OCI-LY3 (cell line): ENCODE results near the gene ZNF765.
"Not testable (repeated sequence)": the region's sequence is repeated elsewhere in the genome, so short reads cannot be mapped to it uniquely, and the experiment has no call there.

ENCODE experiments used
- H2AFZ ChIP-seq: fragments of 200-600, 300-600 bp; shearing (Covaris generic); 2 replicates; pipeline ENCODE4 v1.6.0; 2014; ENCODE audit warnings: antibody characterized with exemption, low read depth, low read length
- H3K27ac ChIP-seq: fragments of 200-600, 300-600 bp; sonication (generic); 2 replicates; pipeline ENCODE4 v1.5.1; 2014; ENCODE audit warnings: mild to moderate bottlenecking, low read length, moderate library complexity, mixed read lengths
- H3K27me3 ChIP-seq: fragments of 200-600, 300-600 bp; sonication (generic); 2 replicates; pipeline ENCODE4 v1.6.1; 2014; ENCODE audit warnings: low read depth, low read length, mixed read lengths
- H3K36me3 ChIP-seq: fragments of 200-600, 300-600 bp; sonication (generic); replicated peaks from 2 replicates; pipeline ENCODE3; 2014; ENCODE audit warnings: low read depth, low read length, mixed read lengths
- H3K4me1 ChIP-seq: fragments of 300-600, 200-600 bp; sonication (generic); 2 replicates; pipeline ENCODE4 v1.6.1; 2014; ENCODE audit warnings: low read length, mixed read lengths
- H3K4me2 ChIP-seq: fragments of 200-600, 300-600 bp; sonication (generic); 2 replicates; pipeline ENCODE4 v1.6.1; 2014; ENCODE audit warnings: low read length, mixed read lengths
- H3K4me3 ChIP-seq: fragments of 300-600, 200-600 bp; sonication (generic); 2 replicates; pipeline ENCODE4 v1.5.1; 2014; ENCODE audit warnings: antibody characterized with exemption, mild to moderate bottlenecking, low read length, moderate library complexity
- H3K79me2 ChIP-seq: fragments of 300-600, 200-600 bp; shearing (Covaris generic); 2 replicates; pipeline ENCODE4 v1.6.1; 2014; ENCODE audit warnings: mild to moderate bottlenecking, low read length, mixed read lengths
- H3K9ac ChIP-seq: fragments of 300-600, 200-600 bp; shearing (Covaris generic); 2 replicates; pipeline ENCODE4 v1.6.0; 2014; ENCODE audit warnings: mild to moderate bottlenecking, low read length, moderate library complexity
- H3K9me3 ChIP-seq: fragments of 200-600, 300-600 bp; shearing (Covaris generic); 2 replicates; pipeline ENCODE4 v1.6.1; 2014; ENCODE audit warnings: low read length, mixed read lengths; ENCODE audit not compliant: insufficient read depth
- H4K20me1 ChIP-seq: fragments of 200-600, 300-600 bp; sonication (generic); 2 replicates; pipeline ENCODE4 v1.6.1; 2016; ENCODE audit warnings: low read length, mixed read lengths; ENCODE audit not compliant: insufficient read depth
- CTCF ChIP-seq: fragments of 200-600, 300-600 bp; sonication (generic); IDR thresholded peaks from 2 replicates; pipeline ENCODE4 v1.5.1; 2014; ENCODE audit warnings: antibody characterized with exemption, low read length, low read depth
- EZH2phosphoT487 ChIP-seq: fragments of 200-600 bp; shearing (Covaris generic); IDR thresholded peaks from 2 replicates; pipeline ENCODE4 v1.6.1; 2018; ENCODE audit warnings: antibody characterized with exemption, mixed run types, low read depth

The ZNF765 gene

DNA sequence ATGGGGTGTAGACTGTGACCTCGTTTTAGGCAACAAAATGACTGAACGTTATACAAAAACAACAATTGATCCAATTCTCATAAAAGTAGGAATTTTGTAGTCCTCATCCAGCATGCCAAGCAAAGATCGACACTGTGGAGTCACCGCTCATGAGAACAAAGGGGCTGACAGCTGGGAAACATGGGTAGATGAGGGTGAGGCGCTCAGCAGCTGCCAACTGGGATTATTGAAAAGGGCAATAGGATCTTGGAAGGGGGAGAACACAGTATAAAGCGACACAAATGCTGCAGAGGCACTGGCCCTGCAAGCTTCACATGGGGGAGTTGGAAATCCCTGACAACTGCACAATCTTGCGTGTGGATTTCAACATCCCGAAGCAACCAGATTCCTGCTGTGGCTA lies 5.4 kb upstream of the ZNF765 start:
- Histone ChIP-seq H3K4me1 (no peaks in the 10 kb centered on the region), H3K79me2 (no peaks in the 10 kb centered on the region), H3K27me3 (no peaks in the 10 kb centered on the region), H3K9ac (no peak overlapping the region), H4K20me1 (no peaks in the 10 kb centered on the region), H3K27ac (no peak overlapping the region), H3K4me3 (no peak overlapping the region), H3K9me3 (0 out of 2 replicates have a peak, but pooled peaks cover 16% of the 10 kb centered on the region), H3K4me2 (no peak overlapping the region), H2AFZ (no peak overlapping the region), H3K36me3 (no peaks in the 10 kb centered on the region)
- no peak for TF ChIP-seq CTCF
- no peak for TF ChIP-seq EZH2phosphoT487

DNA sequence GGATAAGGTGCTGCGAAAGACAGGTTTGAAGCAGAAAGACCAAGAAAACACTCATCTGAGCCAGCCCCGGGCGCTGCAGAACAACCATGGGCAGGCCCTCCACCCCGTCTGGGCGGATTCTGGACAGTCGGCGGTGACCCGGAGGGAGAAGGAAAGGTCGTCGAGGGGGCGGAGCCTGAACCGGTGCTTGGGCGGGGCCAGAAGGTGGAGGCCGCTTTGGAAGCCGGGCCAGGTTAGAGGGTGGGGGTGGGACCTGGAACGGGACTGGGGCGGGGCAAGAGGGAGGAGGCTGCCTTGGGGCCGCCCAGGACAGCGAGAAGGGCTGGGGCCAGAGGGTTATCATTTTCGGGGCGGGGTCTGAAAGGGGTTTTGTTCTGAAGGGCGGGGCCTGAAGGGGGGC lies 5.0 kb upstream of the ZNF765 start:
- Histone ChIP-seq H3K36me3 (no peaks in the 10 kb centered on the region), H3K4me2 (no peak overlapping the region), H3K79me2 (no peaks in the 10 kb centered on the region; the same call in 1 of the 2 replicates), H3K9ac (no peak overlapping the region), H3K4me3 (no peak overlapping the region), H2AFZ (no peak overlapping the region), H3K27me3 (no peaks in the 10 kb centered on the region), H3K27ac (no peak overlapping the region), H3K4me1 (no peaks in the 10 kb centered on the region), H3K9me3 (0 out of 2 replicates have a peak, but pooled peaks cover 13% of the 10 kb centered on the region), H4K20me1 (no peaks in the 10 kb centered on the region)
- no peak for TF ChIP-seq CTCF
- no peak for TF ChIP-seq EZH2phosphoT487

DNA sequence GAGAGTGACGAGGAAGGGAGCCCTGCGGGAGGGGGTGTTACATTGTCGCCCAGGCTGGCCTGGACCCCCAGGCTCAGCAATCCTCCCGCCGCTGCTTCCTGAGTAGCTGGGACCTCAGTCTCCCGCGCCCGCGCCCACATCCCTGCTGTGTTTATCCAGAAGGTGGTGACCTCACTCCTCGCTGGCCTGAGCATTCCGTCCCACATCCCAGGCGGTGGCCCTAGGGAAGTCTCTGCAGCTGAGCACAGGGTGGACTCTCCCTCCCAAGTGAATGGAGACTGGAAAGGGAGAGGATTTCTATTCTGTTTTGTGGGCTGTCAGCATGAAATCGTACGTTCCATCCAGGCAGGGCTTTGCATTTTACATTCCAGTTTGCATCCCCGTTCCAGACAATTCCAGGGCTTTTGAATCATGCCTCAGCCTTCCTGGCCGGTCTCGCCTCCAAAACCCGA lies 401 bp upstream of the ZNF765 start:
- Histone ChIP-seq H3K27me3 (no peaks in the 10 kb centered on the region), H3K9ac (peak overlapping the region; percentile 13; the same call in 1 of the 2 replicates), H4K20me1 (no peaks in the 10 kb centered on the region), H3K79me2 (peaks cover 18% of the 10 kb centered on the region), H3K4me3 (peak overlapping the region; percentile 86), H3K4me1 (no peaks in the 10 kb centered on the region), H3K27ac (no peak overlapping the region), H2AFZ (peak overlapping the region; percentile 83), H3K9me3 (0 out of 2 replicates have a peak, but pooled peaks cover 8% of the 10 kb centered on the region), H3K4me2 (peak overlapping the region; percentile 45), H3K36me3 (peaks cover 14% of the 10 kb centered on the region)
- TF ChIP-seq CTCF (no peak), EZH2phosphoT487 (no peak)

DNA sequence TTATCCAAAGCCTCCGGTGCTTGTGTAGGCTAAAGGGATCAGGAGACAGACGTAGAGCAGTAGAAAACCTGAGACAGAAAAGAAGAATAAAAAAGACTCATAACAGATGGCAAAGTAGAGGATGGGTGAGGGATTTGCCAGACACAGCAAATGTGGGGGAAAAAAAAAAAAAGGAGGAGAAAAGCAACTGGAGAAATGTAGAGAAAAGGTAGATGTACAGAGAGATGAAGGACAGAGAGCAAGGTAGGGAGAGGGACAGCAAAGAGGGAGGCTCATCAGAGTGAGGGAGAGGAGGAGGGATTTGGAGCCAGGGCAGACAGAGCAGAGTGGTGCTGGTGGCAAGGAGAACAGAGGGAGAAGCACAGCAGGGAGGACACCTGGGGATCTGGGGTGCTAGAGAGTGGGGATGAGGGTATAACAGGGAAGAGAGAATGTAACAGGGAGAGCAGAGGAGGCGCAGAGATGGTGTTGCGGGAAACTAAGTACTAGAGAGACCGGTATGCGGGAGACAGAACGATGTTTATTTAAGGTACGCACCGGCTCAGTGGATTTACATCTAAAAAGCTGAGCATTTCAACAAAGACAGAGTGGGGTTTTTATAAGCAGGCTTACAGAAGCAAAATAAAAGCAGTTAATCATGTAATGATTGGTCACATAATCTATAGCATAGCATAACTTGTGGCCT lies 1.0 kb downstream of the ZNF765 start:
- not testable (repeated sequence) for H3K4me1 ChIP-seq, H3K27ac ChIP-seq, H3K9me3 ChIP-seq, H4K20me1 ChIP-seq, H3K27me3 ChIP-seq, H2AFZ ChIP-seq
- Histone ChIP-seq H3K79me2 (peaks cover 18% of the 10 kb centered on the region), H3K9ac (peak overlapping the region; percentile 73), H3K4me2 (peak overlapping the region; percentile 81), H3K36me3 (peaks cover 27% of the 10 kb centered on the region), H3K4me3 (peak overlapping the region; percentile 86)
